Ovary (tissue), 9 donors: ENCODE data around the gene ZNF775. TPM values are rescaled to one million over a fixed set of nuclear protein-coding genes. Genes with fewer than 3 reads are reported as not detected.

Experiments
- DNase-seq, 5 donors: peaks; one replicate each; pipeline ENCODE4 v3.0.0-alpha.2; 2019 to 2020
- H3K27ac ChIP-seq, 2 donors: fragments of 200-600 bp; one replicate each; pipeline versions ENCODE4 v1.5.1 to v1.8.0; 2019 to 2022
- H3K27me3 ChIP-seq: fragments of 200-600 bp; one replicate; pipeline ENCODE4 v1.8.0; 2022
- H3K36me3 ChIP-seq: fragments of 200-600 bp; sonication (generic); one replicate; pipeline ENCODE4 v1.5.1; 2019
- H3K4me1 ChIP-seq: one replicate; pipeline ENCODE4 v1.8.1; 2013; ENCODE audit warnings: mild to moderate bottlenecking, moderate library complexity; ENCODE audit not compliant: insufficient read depth
- H3K4me3 ChIP-seq: fragments of 200-600 bp; sonication (generic); one replicate; pipeline ENCODE4 v1.5.1; 2017
- H3K9me3 ChIP-seq, 2 donors: fragments of 200-600 bp in 1 of 2; sonication (generic) in 1 of 2; one replicate each; pipeline versions ENCODE4 v1.5.1 to v1.8.1; 2013 to 2019; ENCODE audit warnings: mild to moderate bottlenecking in 1 of 2, moderate library complexity in 1 of 2
- EP300 ChIP-seq: sonication (generic); formaldehyde crosslinking; IDR thresholded peaks from one replicate; pipeline ENCODE4 v1.6.1; 2017; ENCODE audit warnings: antibody characterized with exemption
- POLR2A ChIP-seq: fragments of 450-650 bp; IDR thresholded peaks from one replicate; pipeline ENCODE4 v1.6.1; 2017; ENCODE audit warnings: antibody characterized with exemption, mild to moderate bottlenecking, moderate library complexity
- WGBS, 3 donors: extraction: QIAGEN DNeasy Blood & Tissue Kit in 1 of 3; methylation state at CpG; one replicate each; pipeline versions ENCODE4 v1.1.5 to v1.1.7; 2013 to 2017; 5-methylcytosine and 5-hydroxymethylcytosine counted together
- intact Hi-C, 4 donors: fragments of 100-400 bp; cut with DNase I; formaldehyde crosslinking; loops; one replicate each; pipeline versions ENCODE4 v1.11.0 to v1.15.1; 2022 to 2023
- polyA plus RNA-seq, 2 donors: library from polyadenylated mRNA; stranded (reverse); fragments of 200-250 nt in 1 of 2; fragments of 350-450 nt in 1 of 2; fragmentation: Illumina TruSeq in 1 of 2; extraction: RNeasy Lipid Tissue Mini Kit (QIAGEN cat#74804) in 1 of 2; gene quantifications; one replicate each; pipeline ENCODE4 v1.2.3, GENCODE V29; 2013 to 2014
- total RNA-seq, 7 donors: library from RNA; depleted of rRNA in 2 of 7; stranded (reverse); fragments of >200 nt in 2 of 7; fragmentation: NEBNext Ultra II Directional in 3 of 7; extraction: Animal tissue kit (Norgen Biotek cat#: 25700) in 3 of 7; gene quantifications; one replicate each; pipeline versions ENCODE4 v1.1.0 to v1.2.4, GENCODE V29; 2016 to 2023
- TF ChIP-seq, protein P1 (sequence below), 3 donors: fragments of 450-650 bp in 2 of 3; fragments of 200-600 bp in 1 of 3; IDR thresholded peaks; one replicate each; pipeline versions ENCODE4 v1.5.1 to v1.8.0; 2016 to 2022; ENCODE audit warnings: antibody characterized with exemption in 3 of 3, mild to moderate bottlenecking in 1 of 3
- donor health status: DM: no; HTN: no; CAD: no; lungs with moderate emphysema.
- donor health status: DM: no; HTN: no; CAD: no.
- donor health status: Bipolar disorder and iron deficiency.
- donor health status: DM: yes; HTN: yes; CAD: no.
- donor health status: DM: no; HTN: no; CAD: no.
- donor health status: DM: yes; HTN: yes; CAD: no.

Gene ZNF775
- total and polyA plus RNA-seq, 9 donors, result 0.28 to 13.9 (median 10.9) TPM

DNA sequence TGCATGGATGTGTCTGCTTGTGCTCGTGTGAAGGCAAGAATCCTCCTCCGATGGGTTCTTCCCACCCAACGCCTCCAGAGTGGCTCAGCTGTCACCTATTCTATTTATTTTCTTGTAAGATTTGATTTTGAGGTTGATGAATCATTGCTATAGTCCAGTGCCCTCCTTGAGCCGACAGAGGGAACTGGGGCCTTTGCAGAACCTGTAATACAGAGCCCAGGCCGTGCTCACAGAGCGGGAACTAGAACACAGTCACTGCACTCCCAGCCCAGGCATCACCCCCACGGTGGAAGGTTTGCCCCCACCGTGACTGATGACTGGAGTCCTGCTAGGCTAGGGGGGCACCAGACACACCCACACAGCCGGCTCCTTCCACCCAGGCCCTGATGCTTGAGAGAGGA, 39.7 kb upstream of the ZNF775 start:
- Histone ChIP-seq H3K27ac (no peak overlapping the region), H3K9me3 (no peaks in the 10 kb centered on the region), H3K4me1 (peaks cover 25% of the 10 kb centered on the region), H3K36me3 (no peaks in the 10 kb centered on the region), H3K4me3 (peak overlapping the region; percentile 84), H3K27me3 (no peaks in the 10 kb centered on the region)
- peak in 1 of 5 donors; percentile 19 for DNase-seq
- intact Hi-C loops, result no loop called here
- 37 to 46% (median 44%) methylated on average over 8 to 9 of the region's 9 CpGs for WGBS, 3 donors
- TF ChIP-seq, protein P1, sequence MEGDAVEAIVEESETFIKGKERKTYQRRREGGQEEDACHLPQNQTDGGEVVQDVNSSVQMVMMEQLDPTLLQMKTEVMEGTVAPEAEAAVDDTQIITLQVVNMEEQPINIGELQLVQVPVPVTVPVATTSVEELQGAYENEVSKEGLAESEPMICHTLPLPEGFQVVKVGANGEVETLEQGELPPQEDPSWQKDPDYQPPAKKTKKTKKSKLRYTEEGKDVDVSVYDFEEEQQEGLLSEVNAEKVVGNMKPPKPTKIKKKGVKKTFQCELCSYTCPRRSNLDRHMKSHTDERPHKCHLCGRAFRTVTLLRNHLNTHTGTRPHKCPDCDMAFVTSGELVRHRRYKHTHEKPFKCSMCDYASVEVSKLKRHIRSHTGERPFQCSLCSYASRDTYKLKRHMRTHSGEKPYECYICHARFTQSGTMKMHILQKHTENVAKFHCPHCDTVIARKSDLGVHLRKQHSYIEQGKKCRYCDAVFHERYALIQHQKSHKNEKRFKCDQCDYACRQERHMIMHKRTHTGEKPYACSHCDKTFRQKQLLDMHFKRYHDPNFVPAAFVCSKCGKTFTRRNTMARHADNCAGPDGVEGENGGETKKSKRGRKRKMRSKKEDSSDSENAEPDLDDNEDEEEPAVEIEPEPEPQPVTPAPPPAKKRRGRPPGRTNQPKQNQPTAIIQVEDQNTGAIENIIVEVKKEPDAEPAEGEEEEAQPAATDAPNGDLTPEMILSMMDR (IDR thresholded peaks at IDR 0.05), result no peak
- TF ChIP-seq EP300, result no peak
- no peak for TF ChIP-seq POLR2A

DNA sequence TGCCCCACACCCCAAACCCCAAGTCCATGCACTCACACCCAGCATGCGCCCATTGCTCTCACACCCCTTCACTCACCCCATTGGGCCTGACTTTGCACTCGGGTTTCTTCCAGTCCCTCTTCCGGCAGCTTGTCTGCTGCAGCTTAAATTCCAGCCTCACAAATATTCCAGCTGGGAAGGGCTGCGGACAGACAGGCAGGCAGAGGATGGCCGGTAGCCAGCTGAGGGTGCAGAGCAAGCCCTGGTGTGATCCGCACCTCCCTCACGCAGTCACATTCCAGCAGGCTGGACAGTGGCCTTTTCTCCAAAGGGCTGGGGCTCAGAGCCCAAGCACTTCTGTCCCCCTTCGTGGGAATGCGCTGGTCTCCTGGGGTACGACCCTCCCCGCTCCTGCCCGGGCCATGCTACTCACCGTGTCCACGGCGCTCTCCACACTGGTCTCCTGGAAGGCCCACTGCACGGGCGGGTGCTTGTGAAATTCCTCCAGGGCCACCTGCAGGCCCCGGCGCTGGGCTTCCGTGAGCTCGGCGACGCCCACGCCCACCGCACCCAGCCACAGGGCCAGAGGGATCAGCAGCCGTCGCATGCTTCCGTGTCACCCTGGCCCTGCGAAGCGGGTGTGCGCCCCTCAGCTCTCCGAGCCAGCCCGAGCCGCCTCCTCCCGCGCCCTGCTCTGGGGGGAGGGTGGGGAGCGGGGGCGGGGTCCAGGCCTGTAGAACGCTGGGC, 38.9 kb upstream of the ZNF775 start:
- TF ChIP-seq, protein P1 (IDR thresholded peaks at IDR 0.05), result no peak
- TF ChIP-seq POLR2A, result no peak
- no peak for TF ChIP-seq EP300
- DNase-seq, result peak; percentile 56 to 75 (median 67)
- Histone ChIP-seq H3K4me1 (peaks cover 24% of the 10 kb centered on the region), H3K27me3 (no peaks in the 10 kb centered on the region), H3K4me3 (peak overlapping the region; percentile 84), H3K36me3 (no peaks in the 10 kb centered on the region), H3K27ac (peak overlapping the region; percentile 95), H3K9me3 (no peaks in the 10 kb centered on the region)
- WGBS, 3 donors, result 3 to 24% (median 4%) methylated on average over 27 to 39 of the region's 39 CpGs
- intact Hi-C loops, result loop anchor here in 1 of 4 donors (5.0 kb wide), 1 partner anchor 42 kb away; no protein-coding TSS in a partner anchor

DNA sequence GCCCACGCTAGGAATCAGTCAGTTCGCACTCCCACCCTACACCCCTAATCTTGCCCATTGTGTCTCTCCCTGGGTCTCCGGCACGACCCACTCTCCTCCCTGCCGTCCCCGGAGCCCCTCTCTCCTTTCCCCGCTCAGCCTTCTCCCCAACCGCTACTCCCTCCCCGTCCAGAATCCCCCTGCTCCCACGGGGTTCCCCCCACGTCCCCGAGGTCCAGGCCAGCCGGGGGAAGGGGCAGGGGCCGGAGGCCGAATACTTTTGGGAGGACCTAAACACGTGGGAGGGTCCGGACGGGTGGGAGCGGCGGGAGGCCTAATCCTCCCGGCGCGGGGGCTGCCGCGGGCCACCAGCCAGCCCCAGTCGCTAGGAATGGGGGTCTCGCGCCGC, 38.3 kb upstream of the ZNF775 start:
- H3K4me1 ChIP-seq, result peaks cover 19% of the 10 kb centered on the region
- no peak for TF ChIP-seq EP300
- no peak for TF ChIP-seq POLR2A
- TF ChIP-seq, protein P1 (IDR thresholded peaks at IDR 0.05), result no peak
- H3K27ac ChIP-seq, result peak overlapping the region; percentile 95
- no peaks in the 10 kb centered on the region for H3K36me3 ChIP-seq
- 0 to 2% (median 1%) methylated on average over 29 of the region's 29 CpGs for WGBS, 3 donors
- no peaks in the 10 kb centered on the region for H3K27me3 ChIP-seq
- peak overlapping the region; percentile 84 for H3K4me3 ChIP-seq
- intact Hi-C loops, result loop anchor here in 1 of 4 donors (5.0 kb wide), 1 partner anchor 41 kb away; no protein-coding TSS in a partner anchor
- H3K9me3 ChIP-seq, result no peaks in the 10 kb centered on the region
- peak in 4 of 5 donors; percentile 35 to 68 (median 66) for DNase-seq

DNA sequence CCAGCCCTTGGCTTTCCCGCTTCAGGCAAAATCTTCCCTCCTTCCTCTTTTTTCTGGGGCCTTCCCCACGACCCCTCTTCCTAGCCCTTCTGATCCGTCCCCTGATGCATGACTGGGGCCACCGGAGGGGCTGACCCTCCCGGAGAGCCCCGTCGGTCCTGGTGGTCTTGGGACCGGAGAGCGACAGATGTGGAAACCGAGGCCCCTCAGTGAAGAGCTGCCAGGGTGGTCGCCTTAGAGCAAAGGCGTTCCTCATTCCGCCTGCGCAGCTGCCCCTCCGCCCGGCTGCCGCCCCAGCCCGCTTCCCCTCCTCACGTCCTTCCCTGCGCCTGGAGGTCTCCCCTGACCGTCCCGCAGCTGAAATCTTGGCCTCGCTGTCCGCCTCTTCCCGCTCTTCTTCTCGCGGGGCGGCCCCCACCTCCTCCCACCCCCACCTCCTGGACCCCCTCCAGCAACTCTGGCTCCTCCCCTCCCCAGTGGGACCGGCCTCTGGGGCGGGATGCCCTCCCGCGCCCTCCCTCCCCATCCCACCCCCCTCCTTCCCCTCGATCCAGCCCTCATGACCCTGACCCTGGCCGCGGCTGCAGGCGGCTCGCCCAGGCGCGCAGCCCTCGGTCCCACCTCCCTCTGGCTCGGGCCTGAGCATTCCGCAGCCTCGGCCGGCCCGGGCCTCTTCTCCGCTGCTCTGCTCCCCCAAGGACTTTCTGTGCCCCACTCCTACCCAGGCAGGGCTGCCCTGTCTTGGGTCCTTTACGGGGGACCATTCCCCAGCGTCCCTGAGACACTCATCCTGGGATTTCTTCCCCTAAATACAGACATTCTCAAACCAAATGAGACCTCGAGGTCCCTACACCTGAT, 37.6 kb upstream of the ZNF775 start, which contains the start of gene RARRES2:
Gene RARRES2 (minus strand): TSS at position 367 of the 858 bp plus-strand sequence. CDS start 1,020 bp downstream, outside the sequence.
- DNase-seq, result peak; percentile 90 to 95 (median 92)

More for the DNA sequence above, 37.6 kb upstream of the ZNF775 start, which contains the start of gene RARRES2:
- Histone ChIP-seq H3K4me1 (peaks cover 17% of the 10 kb centered on the region), H3K4me3 (peak within 1 kb of the TSS; percentile 84), H3K9me3 (no peaks in the 10 kb centered on the region), H3K27me3 (no peaks in the 10 kb centered on the region), H3K27ac (peak within 1 kb of the TSS; percentile 95), H3K36me3 (no peaks in the 10 kb centered on the region)
- TF ChIP-seq EP300, result no peak
- TF ChIP-seq, protein P1 (IDR thresholded peaks at IDR 0.05), result no peak
- TF ChIP-seq POLR2A, result peak; percentile 58
- 0 to 1% (median 1%) methylated on average over 49 of the region's 49 CpGs for WGBS, 3 donors
- intact Hi-C loops, result loop anchor here in 1 of 4 donors (5.0 kb wide), 1 partner anchor 41 kb away; no protein-coding TSS in a partner anchor
